HG02943 (cell line): Measurements from ENCODE around the gene DPP10.
"Not testable (repeated sequence)": the region's sequence is repeated elsewhere in the genome, so short reads cannot be mapped to it uniquely, and the experiment has no call there.

ENCODE experiments used
- ATAC-seq: cut with Tn5 transposase; IDR thresholded peaks from one replicate; pipeline ENCODE4 v1.9.1; 2021; ENCODE audit warnings: mild to moderate bottlenecking, low read depth, moderate library complexity; ENCODE audit not compliant: unreplicated experiment

DPP10 gene

DNA sequence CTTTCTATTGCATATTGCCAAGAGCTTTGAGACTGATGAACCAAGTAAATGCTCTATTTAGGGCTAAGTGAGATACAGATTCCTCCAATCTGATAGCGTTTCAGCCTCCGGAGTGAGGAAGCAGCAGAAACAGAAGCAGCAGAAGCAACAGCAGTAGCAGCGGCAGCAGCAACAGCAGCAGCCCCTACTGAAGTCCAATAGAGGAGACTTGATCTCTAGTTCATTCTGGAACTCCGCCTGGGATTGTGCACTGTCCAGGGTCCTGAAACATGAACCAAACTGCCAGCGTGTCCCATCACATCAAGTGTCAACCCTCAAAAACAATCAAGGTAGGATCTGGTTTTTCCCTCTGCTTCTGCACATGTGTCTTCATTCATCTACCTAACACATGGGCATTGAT lies at the start of gene DPP10:
Gene DPP10 (plus strand): TSS at position 132 of the 400 bp plus-strand sequence.
- no peak for ATAC-seq

DNA sequence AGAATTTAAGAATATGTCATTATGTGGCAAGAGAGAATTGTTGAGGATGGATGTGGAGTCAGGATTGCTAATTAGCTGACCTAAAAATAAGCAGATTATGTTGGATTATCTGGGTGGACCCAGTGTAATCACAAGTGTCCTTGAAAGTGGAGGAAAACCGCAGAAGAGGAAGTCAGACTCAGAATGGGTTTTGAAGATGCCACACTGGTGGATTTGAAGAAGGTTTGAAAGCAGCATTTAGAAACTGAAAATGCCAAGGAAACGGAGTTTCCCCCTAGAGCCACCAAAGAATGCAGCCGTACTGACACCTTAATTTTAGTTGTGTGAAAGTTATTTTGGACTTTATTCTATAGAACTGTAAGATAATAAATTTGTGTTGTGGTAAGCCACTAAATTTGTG lies 41.6 kb upstream of the DPP10 start:
- no peak for ATAC-seq

DNA sequence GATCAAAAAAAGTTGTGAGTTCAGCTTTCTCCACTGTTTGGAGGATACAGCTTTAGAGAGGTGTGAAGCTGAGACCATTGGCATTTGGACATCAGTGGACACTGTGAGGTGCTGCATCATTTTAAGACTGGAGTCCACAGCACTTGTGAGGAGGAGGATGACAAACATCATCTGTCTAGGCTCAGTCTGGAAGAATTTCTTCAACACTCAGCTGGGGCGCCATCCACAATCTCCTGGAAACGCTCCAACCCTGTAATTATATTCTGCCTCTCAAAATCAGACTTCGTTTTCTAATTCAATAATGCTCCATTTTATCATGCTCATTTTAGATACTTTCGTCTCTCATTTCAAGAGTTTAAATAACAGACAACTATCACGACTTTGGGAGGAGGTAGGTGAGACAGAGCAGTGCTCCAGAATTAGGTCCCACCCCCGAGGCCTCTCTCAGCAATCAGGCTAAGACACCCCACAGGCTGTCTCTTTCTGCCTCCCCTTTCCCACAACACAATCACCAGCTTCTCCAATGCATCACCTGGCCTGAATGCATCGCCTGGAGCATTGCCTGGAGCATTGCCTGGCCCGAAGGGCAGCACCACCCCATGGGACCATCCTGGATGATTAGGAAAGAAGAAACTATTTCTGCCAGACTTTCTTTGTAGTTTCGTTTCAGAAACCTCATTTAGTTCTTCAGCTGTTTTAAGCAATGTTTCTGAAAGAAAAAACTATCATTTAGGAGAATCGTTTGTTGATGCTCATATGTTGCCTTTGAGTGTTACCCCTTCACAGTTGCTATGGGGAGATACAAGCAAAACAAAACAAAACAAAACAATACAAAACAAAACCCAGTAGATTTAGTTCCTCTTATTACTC lies 37.0 kb upstream of the DPP10 start:
- ATAC-seq: no peak

DNA sequence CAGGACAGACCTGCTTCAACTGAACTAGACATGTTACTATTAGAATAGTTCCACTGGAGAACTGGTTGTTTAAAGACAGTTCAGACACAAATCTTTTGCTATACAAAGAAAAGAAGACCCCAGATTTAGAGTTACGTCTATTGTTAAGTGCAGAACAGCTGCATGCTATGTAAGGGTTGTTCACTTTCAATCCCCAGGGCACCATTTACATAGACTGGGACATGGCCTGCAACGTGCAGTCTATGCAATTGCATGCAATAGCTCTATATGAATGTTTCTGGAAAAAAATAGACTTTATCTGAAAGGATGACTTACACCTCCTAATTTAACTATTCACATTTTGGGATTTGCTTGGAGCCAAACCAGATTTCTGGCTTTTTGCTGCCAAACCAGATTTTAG lies 36.1 kb upstream of the DPP10 start:
- no peak for ATAC-seq

DNA sequence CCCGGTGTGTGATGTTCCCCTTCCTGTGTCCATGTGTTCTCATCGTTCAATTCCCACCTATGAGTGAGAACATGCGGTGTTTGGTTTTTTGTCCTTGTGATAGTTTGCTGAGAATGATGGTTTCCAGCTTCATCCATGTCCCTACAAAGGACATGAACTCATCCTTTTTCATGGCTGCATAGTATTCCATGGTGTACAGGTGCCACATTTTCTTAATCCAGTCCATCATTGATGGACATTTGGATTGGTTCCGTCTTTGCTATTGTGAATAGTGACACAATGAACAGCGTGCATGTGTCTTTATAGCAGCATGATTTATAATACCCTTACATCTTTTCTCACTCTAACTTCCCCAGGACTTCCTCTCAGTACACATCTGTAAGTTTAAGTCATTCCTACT lies 35.1 kb upstream of the DPP10 start:
- not testable (repeated sequence) for ATAC-seq

DNA sequence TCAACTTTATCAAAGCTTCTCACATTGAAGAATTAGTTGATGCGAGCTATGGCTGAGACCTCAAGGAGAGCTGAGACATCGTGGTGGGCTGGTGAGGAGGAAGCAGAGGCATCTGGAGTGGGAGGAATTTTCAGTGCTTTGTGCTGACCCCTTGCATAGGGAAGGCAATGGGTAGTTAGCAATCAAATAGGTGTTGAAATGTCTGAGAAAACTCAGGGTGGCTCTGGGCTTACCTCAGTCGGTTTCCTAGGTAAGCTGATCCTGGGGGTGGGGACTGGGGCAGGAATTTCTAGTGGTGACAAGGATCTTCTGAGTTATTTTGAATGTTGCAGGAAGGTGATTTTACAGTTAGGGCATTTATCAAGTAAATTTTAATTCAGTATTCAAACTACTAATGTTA lies 20.7 kb upstream of the DPP10 start:
- ATAC-seq: no peak

DNA sequence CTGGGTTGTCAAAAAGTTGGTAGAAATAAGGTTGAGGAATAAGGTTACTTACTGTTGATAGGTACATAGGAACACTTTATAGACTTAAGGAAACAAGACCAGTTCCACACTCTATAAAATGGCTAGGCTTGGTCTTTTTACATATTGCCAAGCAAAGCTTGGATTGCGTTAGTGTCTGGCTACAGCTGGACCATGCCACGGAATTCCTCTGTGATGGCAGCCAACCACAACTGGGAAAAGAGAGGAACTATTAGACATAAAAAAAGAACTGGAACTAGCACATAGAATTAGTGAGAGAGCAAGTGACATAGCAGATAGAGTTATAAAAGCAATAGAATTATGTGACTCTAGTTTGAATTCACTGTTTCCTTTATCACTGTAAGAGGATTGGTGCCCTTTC lies 17.7 kb upstream of the DPP10 start:
- no peak for ATAC-seq

DNA sequence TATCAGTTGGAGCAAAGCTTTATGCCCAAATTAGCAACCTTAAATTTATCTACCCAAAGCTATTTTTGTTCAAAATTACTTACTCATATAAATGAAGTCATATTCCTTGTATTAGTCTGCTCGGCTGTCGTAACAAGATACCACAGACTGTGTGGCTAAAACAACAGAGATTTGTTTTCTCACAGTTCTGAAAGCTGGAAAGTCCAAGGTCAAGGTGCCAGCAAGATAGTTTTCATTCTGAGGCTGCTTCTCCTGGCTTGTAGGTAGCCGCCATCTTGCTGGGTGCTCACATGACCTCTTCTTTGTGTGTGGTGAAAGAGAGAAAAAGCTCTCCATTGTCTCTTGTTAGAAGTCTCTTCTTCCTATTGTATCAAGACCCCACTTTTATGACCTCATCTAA lies 15.7 kb upstream of the DPP10 start:
- ATAC-seq: no peak

DNA sequence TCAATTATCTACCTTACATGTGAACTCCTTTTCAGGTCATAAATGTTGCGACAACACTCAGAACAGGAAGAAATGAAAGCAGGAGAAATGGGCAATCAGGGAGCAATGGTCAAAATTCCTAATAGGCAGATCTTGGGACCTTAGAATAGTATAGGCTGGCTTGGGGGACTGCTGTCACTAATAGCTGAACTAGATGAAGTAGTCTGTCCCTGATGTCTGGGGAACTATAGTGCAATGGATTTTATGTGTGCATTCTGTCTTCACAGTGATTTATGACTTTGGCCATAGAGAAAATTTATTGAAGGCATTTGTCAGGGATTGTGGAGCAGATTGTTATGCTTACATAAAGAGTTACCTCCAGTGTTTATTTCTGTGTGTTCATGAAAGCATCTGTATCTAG lies 6.1 kb upstream of the DPP10 start:
- no peak for ATAC-seq

DNA sequence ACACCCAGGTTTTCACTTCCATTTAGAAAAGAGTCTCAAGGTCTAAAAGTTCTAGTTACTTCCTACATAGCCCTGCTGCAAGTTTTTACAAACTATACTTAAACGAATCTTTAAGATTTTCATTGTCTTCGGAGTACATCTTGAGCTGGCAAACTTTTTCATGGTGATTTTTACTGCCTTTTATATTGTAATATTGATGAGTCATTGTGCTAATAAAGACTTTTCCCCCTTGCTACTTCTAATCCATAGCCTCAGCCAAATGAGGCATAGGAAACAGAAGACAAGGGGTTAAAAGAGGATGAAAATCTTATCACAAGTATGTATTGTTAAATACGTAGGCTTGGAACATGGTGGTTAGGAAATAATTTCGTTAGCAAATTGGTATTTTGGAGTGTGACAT lies 4.1 kb downstream of the DPP10 start:
- ATAC-seq: no peak

DNA sequence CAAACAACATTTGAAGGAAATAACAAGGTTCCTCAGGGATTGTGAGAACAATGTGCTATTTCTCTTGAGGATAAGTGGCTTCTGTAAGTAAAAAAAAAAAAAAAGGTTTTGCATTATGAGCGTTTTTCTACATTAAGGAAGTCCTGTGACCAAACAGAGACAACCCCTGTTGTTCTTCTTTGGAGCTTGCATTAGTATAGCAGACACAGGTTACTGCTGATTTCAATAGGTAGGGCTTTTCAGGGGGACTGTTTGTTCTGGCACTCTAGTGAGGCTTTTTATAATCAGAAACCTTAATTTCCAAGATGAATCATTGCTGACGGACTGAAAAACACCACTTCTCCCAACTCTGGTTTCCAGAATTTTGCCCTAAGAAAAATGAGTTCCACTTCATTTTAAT lies 8.2 kb downstream of the DPP10 start:
- no peak for ATAC-seq

DNA sequence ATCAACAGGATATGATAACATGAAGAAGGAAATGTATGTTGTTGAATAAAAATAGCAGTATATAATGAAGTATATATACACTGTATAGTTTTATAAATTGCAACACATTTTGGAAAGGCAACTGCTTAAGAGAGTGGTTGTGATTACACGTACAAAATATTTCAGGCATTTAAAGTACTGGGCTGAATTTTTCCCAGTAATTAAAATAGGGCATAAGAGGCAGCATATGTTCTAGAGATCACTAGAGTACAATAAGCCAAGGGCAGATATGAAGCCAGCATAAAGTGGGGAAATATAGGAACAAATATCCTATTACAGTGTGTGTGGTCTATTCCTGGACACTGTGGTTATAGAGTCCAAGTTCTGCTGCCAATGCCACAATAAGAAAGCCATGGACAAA lies 14.1 kb downstream of the DPP10 start:
- ATAC-seq: no peak

DNA sequence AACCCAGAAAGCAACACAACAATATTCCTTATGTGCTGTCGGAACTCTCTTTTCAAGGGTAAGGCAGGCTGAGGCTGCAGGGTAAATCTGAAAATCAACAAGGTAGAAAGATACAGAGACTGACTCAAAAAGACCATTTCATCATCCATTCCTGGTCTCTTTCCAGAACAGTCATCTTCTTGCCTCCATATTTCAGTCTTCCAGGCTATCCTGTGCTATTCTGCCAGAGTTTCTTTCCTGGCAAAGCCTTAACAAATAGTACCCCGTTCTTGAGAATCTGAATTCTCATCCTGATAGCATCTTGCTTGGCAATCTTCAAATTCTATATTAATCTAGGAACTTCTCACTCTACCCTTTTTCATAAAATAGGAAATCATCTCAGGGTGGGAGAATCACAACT lies 15.5 kb downstream of the DPP10 start:
- ATAC-seq: no peak

DNA sequence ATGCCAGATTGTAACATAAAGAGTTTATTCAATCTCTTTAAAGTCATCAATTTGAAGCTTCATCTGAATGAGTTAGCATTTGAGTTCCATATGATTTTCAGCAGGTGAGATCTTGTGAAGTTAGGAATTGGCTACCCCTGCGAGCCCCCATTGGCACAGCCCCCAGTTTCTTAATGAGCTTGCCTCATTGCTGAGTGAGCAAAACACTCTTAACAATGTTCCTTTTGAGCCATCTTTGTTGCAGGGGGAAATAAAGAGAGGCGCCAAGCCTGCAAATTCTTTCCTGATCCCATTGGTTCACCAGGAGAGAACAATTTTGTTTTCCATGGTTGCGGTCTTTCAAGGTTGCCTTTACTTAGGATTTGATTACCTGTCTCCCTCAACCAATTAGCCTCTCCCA lies 18.7 kb downstream of the DPP10 start:
- no peak for ATAC-seq

DNA sequence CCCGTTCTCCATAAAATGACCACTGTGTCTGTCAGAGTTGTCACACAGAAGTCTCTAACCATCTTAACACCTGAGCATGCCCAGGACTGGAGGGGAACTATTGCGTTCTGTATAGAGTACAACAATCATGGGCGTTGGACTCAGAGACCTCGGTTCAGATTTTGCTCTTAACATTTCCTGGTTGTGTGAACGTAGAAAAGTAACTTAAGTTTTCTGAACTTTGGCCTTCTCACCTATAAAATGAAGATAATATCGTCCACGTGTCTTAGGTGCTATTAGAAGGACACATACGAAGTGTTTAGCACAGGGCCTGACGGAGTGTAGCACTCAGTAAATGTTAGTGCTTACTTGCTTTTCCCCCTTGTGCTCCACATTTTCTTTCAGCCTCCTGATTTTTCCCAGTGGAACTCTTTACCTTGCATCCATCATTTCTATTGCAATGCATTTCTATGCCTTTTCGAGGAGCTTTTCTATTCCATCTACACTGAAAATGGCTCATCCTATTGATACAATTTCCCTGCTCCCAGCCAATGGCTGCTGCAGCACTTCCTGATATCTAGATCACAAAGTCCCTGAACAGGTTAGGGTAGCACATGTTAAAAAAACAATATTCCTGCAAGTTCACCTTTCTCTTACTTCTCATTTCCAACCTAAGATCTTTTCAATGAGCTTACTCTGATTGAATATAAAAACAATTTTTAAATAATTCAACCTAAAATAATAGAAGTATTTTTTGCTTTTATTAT lies 22.7 kb downstream of the DPP10 start:
- no peak for ATAC-seq

DNA sequence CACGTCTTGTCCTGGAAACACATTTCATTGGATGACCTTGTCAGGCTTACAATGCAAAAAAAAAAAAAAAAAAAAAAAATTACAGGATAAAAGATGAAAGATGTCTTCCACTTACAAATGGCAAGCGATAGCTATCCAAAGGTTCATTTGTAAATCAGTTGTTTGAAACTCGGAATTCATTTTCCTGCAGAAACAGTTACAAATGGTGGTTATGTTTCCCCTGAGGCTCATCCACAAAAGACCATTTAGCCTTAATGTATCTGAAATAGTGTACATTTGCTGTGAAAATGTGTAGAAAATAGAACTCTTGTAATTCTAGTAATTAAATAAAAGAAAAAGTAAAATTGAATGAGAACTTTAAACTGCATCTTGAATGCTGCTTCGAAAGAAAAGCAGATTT lies 25.9 kb downstream of the DPP10 start:
- ATAC-seq: no peak

DNA sequence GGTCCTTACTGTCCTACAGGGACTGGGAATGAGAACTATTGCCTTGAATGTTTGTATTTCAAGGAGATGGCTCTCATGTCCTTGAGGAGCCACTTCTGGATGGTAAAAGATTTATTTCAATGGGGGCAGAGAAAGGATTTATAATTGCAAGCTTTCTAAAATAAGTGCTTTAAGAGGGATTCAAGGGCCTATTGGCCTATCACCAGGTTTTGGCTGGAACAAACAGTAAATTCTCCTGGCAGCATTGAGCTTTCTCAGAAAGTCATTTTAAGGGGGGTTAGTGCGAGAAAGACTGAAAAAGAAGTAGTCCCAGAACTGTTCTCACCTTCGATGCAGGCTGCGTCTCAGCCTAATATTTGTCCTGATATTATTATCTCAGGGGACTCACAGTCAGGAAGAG lies 29.8 kb downstream of the DPP10 start:
- no peak for ATAC-seq

DNA sequence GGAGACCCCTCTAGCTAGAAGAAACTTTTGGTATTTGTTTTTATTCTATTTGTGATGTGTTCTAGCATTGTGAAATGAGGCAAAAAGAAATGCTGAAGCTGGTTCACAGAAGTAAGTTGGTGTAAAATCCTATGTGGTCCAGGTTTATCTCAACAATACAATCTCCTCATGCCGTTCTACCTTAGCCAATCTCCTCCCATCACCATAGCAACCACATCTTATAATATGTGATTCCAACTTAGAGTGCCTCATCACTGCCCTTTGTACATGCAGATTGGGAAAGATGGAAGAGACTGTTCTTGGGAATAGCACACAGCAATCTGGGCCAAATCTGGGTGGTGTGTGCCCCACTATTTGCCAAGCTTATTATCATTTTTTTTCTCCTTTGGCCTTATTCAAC lies 30.3 kb downstream of the DPP10 start:
- ATAC-seq: no peak

DNA sequence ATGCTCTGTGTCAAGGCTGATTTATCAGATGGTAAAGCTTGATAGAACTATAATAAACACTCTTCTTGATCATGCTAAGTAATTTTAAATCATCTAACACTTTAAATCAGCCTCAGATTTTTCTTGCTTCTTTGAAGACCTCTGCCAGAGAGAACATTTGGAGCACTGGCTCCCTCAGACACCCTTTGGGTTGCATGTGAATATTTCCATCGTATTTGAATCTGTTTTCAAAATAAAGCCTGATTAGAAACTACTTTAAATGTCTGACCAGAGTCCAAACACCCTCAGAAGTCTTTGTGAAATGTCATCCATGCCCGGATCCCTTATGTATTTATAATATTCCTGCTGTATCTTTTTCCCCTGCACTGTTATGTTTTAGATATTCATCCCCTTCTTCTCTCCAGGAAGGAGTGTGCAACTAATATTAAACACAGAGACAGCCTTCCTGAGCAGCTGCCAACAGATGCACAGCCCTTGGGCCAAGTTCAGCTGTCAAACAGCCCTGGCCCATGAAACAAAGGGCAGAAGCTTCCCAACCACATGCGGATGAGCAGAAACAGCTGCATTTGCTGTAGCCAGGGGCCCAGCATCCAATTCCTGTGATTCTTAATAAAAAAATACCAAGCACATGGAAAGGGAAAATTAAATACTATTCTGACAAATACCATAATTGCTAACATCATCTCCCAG lies 46.5 kb downstream of the DPP10 start:
- no peak for ATAC-seq

DNA sequence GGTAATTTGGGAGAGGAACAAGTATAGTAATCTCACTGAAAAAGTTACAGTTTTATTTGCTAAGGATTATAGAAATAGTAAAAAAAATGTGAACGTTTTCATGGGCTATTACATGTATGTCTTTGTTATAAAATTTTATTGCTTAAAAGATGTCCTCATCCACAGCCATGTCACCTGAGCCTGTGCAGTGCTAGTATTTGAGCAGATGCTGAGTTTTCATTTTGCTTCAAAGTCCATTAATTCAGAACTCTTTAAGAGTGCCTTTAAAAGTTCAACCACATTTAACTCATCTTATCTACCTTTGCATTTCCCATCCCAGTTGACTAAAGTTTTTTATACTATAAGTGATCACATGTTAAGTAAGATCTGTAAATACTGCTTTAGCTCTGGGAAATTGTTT lies 52.6 kb downstream of the DPP10 start:
- no peak for ATAC-seq

DNA sequence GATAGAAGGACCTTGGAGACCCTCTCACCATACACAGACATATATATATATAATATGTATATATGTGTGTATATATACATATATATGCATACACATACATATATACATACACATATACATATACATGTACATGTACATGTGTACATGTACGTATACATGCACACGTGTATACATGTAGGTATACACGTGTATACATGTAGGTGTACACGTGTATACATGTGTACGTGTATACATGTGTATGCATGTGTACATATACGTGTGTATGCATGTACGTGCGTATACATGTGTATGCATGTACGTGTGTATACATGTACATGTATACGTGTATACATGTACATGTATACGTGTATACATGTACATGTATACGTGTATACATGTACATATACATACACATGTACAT lies 54.5 kb downstream of the DPP10 start:
- no peak for ATAC-seq
